Skin epidermis (tissue), 12 donors: ENCODE measurements around the gene PDGFA.
A peak's percentile ranks its signal among the peaks of the same experiment; 100 is the strongest.

ENCODE experiments used
- H3K27ac ChIP-seq, 21 experiments: fragments of 200-600 bp; sonication (generic) in 11 of 21; one replicate each; pipeline ENCODE4 v1.5.0; 2020; ENCODE audit warnings: mild to moderate bottlenecking in 3 of 21, inconsistent platforms in 2 of 21, moderate library complexity in 2 of 21
- H3K4me3 ChIP-seq, 7 experiments: fragments of 200-600 bp; sonication (generic) in 2 of 7; one replicate each; pipeline ENCODE4 v1.5.0; 2020; ENCODE audit warnings: inconsistent platforms in 2 of 7, mild to moderate bottlenecking in 2 of 7, moderate library complexity in 1 of 7

Gene PDGFA

DNA sequence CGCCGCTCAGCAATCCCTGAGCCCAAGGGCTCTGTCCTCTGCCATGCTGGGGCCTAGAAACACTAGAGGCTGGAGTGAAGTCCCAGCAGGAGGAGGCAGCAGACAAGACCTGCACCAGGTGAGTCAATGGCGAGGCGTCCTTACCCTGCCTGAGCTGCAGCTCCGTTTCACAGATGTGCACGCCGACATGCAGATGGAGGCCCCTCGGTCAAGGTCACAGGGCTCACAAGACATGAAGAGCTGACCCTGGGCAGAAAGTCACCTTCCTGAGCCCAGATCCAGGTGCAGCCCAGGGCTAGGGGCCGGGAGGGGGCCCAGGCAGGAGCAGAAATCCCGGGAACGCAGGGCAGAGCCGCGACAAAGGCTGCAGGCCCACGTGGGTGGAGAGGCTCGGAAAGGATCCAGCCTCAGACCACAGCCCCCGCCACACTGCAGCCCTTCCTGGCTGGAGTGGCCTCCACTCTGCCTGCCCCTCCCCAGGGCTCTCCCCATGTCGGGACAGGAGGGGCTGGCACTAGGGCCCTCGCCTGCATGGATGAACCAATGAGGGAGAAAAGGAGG lies 23.8 kb downstream of the PDGFA start:
- H3K27ac ChIP-seq = peak overlapping the region in 4 of 21 experiments; percentile 21 to 72 (median 48)
- H3K4me3 ChIP-seq = no peak overlapping the region

DNA sequence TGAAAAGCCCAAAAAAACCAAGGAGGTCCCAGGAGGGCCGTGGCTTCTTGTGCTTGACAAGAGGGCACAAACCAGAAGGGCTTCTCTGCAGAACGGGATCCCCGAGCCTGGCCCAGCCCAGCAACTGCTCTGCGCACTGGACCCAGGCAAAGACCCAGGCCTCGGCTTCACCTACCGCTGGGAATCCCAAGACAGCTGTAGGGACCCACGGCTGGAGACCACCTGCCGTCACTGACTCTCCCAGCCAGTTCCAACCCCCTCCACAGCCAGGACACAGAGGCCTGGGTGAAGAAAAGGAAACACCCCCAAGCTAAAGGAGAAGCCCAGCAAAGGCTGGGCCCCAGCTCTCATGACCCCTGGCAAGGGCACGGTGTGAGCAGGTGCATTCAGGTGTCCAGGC lies 24.3 kb downstream of the PDGFA start:
- Histone ChIP-seq H3K27ac (peak overlapping the region in 2 of 21 experiments; percentile 57 to 72), H3K4me3 (no peak overlapping the region)

DNA sequence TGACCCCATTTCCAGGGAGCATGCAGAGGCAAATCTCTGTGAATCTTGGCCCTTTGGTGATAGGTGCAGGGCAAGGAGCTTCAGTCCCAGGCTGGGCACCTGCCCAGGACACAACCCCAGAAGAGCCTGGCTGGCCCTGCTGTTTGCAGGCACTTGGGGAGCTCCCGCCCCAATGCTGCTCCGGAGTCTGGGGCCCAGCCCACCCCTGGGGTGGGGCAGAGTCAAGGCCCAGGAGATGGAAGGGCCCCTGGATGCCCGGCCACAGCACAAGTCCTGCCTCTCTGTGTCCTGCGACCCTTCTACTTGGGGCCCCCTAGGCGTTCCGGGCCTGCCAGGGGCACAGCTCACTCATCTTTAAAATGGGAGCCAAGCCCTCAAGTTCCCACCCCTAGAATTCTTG lies 24.7 kb downstream of the PDGFA start:
- peak overlapping the region in 1 of 21 experiments; percentile 72 for H3K27ac ChIP-seq

DNA sequence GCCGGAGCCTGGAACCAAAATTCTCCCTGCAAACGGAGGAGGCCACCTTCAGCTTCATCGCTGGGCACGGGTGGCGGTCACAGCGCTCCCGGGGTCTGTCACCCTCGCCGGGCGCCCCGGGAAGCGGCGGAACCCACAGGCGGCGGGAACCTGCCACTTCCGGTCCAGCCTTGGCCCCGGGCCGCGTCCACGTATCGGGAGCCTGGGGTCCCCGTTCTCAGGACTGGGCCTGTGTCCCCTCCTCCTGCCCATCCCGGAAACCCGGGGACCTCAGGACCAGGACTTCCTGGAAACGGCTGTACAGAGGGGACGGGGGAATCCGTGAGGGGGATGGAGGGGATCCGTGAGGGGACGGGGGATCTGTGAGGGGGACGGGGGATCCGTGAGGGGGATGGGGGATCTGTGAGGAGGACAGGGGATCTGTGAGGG lies 25.4 kb downstream of the PDGFA start:
- Histone ChIP-seq H3K4me3 (peak overlapping the region in 1 of 7 experiments; percentile 12), H3K27ac (peak overlapping the region in 1 of 21 experiments; percentile 13)

More for the DNA sequence above, 24.7 kb downstream of the PDGFA start:
- no peak overlapping the region for H3K4me3 ChIP-seq

DNA sequence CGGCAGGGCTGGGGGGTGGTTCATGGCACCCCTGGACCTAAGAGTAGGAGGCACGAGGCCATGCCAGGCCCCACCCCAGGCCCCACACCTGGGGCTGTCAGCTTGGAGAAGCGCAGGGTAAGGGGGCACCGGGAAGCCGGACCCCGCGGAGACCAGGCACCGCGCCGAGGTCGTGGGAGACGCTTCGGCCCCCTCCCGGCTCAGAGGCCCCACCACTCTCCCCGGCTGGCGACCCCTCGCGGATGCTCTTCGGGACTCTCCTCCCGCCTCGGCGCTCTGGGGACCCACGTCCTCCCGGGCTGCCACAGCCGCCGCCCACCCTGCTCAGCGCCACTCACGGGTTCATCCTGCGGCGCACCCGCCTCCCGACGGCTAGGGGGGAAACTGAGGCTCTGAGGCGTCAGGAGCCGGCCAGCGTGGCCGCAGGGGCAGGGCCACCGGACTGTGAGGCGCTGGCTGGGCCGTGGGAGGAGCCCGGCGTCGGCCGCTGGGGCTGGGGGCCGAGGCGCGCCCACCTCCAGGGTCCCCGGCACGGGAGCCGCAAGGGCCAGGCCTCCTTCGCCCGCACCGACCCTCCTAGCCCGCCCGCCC lies 25.9 kb downstream of the PDGFA start:
- peak overlapping the region in 3 of 21 experiments; percentile 13 to 65 (median 25) for H3K27ac ChIP-seq
- peak overlapping the region in 1 of 7 experiments; percentile 12 for H3K4me3 ChIP-seq

DNA sequence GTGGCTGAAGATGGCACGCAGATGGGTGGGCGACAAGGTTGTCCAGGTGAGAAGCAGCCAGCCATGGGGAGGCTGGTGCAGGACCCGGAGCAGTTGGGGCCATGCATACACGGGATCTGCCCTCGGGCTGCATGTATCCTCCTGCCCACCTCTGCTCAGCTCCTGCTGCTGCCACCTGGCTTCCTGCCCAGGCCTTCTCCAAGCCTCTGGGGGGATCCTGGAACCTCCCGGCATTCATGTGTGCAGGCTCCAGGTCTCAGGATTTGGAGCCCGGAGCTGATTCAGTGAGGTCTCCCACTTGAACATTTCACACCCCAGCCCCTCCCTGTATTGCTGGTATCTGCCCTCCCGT lies 27.0 kb downstream of the PDGFA start:
- Histone ChIP-seq H3K4me3 (no peak overlapping the region), H3K27ac (peak overlapping the region in 1 of 21 experiments; percentile 65)

DNA sequence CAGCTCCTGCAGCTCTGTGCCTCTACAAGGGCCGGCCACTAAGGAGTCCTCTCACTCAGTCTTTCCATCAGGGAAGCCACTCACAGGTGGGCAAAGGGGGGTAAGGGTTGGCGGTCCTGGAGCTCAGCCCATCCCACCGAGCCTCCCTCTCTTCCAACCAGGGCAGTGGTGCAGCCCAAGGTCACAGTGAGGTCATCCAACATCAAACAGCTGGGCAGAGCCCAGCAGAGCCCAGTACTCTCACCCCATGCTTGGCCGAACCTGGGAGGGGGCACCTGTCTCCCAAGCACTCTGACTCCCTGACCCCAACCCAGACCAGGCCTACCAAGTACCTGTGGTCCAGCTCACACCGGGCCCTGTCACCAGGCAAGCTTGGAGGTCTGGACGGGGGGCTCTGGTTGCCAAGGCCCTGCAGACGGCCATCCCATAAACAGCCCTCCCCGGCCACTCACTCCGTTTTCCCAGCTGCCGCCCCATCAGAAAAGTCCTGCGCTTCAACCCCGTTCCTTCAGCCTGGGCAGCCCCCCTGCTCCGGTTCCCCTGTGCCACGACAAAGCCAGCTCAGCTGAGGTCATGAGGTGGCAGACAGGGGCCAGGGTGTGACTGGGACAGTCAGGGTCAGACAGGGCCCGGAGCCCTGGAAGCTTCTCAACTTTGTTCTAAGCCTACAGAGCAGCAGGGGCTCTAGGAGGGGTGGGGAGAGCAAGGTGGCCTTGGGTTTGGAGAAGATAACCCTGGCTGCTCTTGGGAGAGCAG lies 27.5 kb downstream of the PDGFA start:
- Histone ChIP-seq H3K27ac (peak overlapping the region in 2 of 21 experiments; percentile 7 to 69), H3K4me3 (no peak overlapping the region)

DNA sequence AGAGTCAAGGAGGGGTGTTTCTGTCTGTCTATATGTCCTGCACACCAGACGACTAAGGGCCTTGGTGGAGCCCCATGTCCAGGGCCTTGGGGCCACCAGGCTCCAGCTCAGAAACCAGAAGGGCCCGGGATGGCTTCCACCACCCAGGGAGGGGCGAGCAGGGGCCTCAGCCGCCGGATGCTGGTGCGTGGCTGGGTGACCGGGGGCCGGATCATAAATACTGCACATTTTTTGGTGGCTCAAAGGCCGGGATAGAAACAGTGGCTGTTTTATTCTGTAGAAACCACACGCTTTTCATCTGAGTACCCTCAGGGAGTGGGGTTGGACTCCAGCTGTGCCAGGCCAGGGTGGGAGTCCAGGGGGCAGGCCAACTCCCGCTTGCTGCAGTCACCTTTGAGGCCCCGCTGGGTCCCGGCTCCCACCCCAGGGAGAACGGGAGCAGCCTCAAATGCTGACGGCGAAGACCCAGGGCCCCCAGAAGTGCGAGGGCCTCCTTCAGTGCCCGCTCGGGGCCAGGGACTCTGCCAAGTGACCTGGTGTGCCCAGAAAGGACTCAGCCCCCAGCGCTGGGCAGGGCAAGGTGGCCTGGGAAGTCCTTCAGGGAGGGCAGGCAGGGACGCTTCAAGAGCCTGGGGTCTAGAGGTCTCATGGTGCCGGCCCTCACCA lies 28.2 kb downstream of the PDGFA start:
- no peak overlapping the region for H3K4me3 ChIP-seq
- H3K27ac ChIP-seq = peak overlapping the region in 3 of 21 experiments; percentile 7 to 69 (median 37)

DNA sequence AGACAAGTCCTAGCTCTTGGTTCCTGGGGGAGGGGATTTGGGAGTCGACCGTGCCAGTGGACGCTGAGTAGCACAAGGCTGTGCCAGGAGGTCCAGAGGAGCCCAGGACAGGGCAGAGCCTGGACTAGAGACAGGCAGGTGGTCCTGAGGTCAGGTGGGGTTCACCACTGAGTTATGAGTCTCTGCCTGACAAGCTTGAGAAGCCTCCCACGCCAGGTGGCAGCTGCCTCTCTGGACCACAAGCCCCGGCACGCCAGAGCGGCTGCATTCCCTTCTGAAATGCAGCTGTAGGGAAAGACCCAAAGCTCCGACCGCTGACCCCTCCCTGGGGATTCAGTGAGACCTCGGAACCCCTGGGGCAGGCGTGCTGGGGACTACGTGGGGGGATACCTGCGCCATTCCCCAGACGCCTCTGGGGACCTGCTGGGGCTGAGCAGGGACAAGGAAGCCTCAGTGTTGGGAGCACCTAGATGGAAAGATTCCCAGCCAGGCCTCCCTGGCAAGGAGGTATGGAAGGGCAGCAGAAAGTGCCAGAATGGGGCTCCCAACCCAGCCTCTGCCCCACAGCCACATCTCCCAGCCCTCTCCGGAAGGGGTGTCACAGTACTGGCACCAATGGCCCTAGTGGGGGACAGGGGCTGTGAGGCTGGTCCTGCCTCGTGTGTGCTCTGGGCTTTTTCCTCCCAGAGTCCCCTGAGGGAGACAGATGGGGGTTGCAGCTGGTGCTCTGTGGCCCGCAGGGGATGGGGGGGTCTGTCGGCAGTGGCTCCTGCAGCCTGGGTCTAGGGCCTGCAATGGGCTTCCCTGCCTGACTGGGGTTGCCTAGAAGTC lies 29.0 kb downstream of the PDGFA start:
- Histone ChIP-seq H3K27ac (peak overlapping the region in 5 of 21 experiments; percentile 6 to 69 (median 37)), H3K4me3 (no peak overlapping the region)

DNA sequence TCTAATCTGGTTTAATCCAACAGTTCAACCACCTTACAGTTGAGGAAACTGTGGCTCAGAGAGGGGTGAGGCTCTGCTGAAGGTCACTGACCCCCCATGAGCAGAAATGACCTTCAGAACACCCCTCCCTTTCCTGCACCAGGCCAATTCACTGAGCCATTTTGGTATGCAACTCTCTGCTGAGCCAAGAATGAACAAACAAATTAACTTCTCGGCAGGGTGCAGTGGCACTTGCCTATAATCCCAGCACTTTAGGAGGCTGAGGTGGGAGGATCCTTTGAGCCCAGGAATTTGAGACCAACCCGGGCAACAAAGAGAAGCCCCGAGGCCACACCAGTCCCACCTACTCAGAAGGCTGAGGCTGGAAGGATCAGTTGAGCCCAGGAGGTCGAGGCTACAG lies 29.8 kb downstream of the PDGFA start:
- no peak overlapping the region for H3K4me3 ChIP-seq
- peak overlapping the region in 2 of 21 experiments; percentile 31 to 69 for H3K27ac ChIP-seq

DNA sequence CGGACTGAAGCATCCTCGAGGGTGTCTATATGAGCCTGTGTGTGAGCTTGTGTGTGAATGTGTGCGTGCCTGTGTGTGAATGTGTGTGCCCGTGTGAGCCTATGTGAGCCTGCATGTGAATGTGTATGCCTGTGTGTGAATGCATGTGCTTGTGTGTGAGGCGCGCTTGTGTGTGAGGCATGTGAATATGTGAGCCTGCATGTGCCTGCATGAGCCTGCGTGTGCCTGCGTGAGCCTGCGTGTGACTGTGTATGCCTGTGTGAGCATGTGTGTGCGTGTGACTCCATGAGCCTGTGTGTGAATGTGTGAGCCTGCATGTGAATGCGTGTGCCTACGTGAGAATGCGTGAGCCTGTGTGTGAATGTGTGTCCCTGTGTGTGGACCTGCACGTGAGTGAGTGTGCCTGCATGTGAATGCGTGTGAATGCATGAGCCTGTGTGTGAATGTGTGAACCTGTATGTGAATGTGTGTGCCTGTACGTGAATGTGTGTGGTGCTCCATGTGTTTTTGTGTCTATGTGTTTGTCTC lies 33.4 kb downstream of the PDGFA start:
- Histone ChIP-seq H3K4me3 (no peak overlapping the region), H3K27ac (no peak overlapping the region)

DNA sequence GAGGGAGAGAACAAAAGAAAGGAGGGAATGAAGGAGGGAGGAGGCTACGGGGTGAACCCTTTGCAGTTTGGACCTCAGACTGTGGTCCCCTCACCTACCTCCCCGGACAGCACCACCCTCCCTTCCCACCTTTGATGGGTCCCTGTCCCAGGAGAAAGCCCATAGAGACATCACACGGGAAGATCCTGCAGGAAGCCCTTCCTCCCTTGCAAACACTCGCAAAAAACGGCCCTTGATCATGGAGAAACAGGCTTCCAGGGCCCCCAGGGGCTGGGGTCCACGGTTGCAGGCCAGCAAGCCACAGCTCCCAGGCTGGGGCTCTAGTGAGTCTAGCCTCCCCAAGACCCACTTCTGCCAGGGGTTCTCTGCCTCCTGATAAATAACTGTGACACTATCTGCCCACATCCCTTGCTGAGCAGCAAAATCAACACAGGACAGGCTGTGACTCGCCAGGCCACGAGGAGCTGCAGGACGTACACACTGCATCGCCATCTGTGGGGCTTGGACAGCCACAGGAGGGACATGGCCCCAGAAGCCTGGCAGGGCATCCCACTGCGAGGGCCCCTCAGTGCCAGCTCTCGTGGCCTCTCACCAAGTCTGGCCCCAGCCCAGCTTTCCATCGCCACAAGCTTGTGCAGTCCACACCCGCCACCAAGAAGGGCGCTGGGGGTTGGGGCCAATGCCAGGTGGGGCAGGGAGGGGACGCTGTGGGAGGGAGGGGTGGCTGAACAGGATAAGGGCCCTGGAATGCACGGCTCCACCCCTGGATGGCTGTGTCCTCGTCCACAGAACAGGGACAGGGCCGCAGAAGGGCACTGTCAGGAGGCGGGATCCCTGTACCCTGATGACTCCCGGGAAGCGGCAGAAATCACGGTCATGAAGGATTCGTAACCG lies 34.2 kb downstream of the PDGFA start:
- Histone ChIP-seq H3K4me3 (no peak overlapping the region), H3K27ac (peak overlapping the region in 1 of 21 experiments; percentile 78)

DNA sequence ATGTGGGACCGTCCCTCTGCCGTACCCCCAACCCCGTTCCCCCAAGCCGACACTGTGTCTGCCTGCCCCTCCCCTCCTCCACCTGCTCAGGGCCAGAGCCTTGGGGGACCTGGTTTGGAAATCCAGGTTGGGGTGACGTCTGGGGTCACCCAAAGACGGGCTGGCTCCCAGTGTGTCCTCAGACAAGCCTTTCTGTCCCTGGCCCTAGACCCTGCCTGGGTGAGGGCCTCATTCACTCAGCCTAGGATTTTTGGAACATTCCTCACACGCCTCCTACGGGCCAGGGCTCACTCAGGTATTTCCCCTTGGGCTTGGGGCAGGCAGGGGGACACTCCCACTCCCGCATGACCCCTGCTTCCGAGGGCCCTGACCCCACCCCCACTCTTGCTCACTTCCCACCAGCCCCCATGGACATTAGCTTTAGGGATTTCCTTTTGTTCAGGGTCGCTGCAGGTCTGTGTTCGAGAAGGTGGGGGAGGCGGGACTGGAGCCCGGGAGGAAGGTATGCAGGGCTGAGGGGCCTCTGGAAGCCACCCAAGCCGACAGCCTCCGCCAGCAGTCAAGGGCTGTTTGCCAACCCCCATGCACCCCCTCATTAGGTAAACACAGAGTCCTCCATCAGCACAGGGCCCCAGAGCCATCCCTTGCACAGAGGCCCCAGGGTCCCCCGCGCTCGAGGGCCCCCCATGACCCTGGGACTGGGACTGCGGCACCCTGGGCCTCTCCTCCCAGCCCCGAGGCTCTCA lies 35.1 kb downstream of the PDGFA start:
- peak overlapping the region in 1 of 21 experiments; percentile 78 for H3K27ac ChIP-seq
- no peak overlapping the region for H3K4me3 ChIP-seq

DNA sequence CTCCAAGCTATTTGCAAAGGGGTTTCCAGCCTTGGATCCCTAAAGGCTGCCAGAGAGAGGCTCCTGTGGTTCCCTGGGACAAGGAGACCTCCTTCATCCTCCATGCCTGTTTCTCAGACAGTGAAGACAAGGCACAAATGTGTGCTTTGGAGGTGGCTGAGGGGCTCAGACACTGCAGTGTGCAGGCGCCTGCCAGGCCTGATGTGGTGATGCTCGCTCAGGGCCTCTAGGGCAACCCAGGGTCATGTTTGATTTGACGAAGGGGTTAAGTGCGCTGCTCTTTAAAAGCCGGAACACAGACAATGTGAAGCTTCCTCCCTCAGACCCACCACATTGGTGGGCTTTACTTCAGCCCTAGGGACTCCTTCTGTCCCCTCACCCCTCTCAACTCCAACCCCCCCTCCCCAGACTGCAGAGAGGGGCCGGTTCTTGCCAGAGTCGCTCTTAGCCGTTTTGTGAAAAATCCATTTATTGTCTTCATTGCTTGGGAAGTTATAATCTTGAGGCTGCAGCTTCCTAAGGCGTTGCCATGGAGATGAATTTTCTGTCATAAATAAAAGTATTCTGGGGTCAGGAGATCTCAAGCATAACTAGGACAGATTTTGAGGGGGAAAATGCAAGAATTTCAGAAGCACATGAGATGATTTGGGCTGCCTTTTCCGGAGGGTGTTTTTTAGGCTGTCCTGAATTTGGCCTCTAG lies 35.8 kb downstream of the PDGFA start:
- Histone ChIP-seq H3K4me3 (no peak overlapping the region), H3K27ac (peak overlapping the region in 1 of 21 experiments; percentile 78)

DNA sequence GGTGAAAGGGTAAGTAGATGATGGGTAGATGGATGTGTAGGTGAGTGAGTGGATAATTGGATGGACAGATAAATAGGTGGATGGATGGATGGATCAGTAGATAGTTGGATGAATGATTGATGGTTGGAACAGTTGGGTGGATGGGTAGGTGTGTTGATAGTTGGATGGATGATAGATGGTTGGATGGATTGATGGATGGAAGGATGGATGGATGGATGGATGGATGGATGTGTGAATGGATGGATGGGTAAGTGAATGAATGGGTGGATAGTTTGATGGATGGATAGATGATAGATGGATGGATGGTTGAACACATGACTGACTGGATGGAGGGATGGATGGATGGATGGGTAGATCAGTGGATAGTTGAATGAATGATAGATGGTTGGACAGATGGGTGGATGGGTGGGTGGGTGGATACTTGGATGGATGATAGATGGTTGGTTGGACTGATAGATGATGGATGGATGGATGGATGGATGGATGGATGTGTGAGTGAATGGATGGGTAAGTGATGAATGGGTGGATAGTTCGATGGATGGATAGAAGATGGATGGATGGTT lies 37.0 kb downstream of the PDGFA start:
- Histone ChIP-seq H3K4me3 (no peak overlapping the region), H3K27ac (no peak overlapping the region)

DNA sequence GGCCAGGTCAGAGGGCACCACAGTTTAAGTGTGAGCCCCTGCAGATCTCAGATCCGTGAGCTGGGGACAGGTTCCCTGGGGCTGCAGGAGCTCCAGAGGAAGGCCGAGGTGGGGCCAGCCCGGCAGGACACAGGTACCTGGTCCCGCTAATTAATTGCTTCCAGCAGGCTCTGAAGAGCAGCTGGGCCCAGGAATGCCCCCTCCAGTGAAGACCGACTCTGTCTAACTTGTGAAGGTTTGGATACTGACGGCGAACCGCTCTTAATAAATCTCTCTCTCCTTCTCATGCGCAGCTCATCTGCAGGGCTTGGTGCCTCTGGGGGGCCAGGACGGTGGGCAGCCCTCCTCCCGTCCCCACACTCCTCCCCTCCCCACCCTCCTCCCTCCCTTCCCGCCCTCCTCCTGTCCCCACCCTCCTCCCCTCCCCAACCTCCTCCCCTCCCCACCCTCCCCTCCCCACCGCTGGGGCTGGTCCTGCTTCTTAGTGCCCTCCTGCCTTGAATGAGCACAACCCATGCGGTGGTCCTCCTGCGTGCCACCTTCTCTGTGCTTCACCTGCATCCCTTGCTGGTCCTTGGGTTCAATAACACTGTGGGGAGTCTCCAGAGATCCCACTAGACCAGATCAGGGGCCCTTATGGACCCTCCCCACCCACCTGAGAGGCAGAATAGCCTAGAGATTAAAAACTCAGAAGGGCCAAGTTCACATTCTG lies 38.3 kb downstream of the PDGFA start:
- Histone ChIP-seq H3K4me3 (no peak overlapping the region), H3K27ac (no peak overlapping the region)
